Skeletal muscle tissue (tissue), 4 donors: ENCODE data around the gene RGL4. TPM values are rescaled to one million over a fixed set of nuclear protein-coding genes. Genes with fewer than 3 reads are reported as not detected.
"Not testable (repeated sequence)": the region's sequence is repeated elsewhere in the genome, so short reads cannot be mapped to it uniquely, and the experiment has no call there.

ENCODE experiments used
- H3K27ac ChIP-seq: one replicate; pipeline ENCODE4 v1.7.0; 2013; ENCODE audit warnings: mild to moderate bottlenecking, low read depth, low read length, inconsistent platforms
- H3K27me3 ChIP-seq, 3 donors: one replicate each; pipeline ENCODE4 v1.7.0; 2013; ENCODE audit warnings: low read length in 3 of 3; ENCODE audit not compliant: control insufficient read depth in 3 of 3, insufficient read depth in 3 of 3
- H3K36me3 ChIP-seq, 3 donors: one replicate each; pipeline ENCODE4 v1.7.0; 2013; ENCODE audit warnings: low read length in 3 of 3; ENCODE audit not compliant: control insufficient read depth in 3 of 3, insufficient read depth in 3 of 3
- H3K4me1 ChIP-seq, 3 donors: one replicate each; pipeline ENCODE4 v1.7.0; 2013; ENCODE audit warnings: low read length in 3 of 3, mild to moderate bottlenecking in 3 of 3; ENCODE audit not compliant: control insufficient read depth in 3 of 3, insufficient read depth in 3 of 3
- H3K4me3 ChIP-seq, 3 donors: one replicate each; pipeline ENCODE4 v1.7.0; 2013; ENCODE audit warnings: low read length in 3 of 3
- H3K9ac ChIP-seq, 3 donors: one replicate each; pipeline ENCODE4 v1.7.0; 2013; ENCODE audit warnings: low read length in 3 of 3, mild to moderate bottlenecking in 3 of 3, moderate library complexity in 2 of 3, low read depth in 1 of 3
- H3K9me3 ChIP-seq, 3 donors: one replicate each; pipeline ENCODE4 v1.7.0; 2013; ENCODE audit warnings: low read length in 3 of 3; ENCODE audit not compliant: control insufficient read depth in 3 of 3
- total RNA-seq: library from RNA; depleted of rRNA; stranded (reverse); fragments of >200 nt; gene quantifications from one replicate; pipeline ENCODE4 v1.2.3, GENCODE V29; 2014
- donor health status: Osteomylitis.

RGL4 gene, protein sequence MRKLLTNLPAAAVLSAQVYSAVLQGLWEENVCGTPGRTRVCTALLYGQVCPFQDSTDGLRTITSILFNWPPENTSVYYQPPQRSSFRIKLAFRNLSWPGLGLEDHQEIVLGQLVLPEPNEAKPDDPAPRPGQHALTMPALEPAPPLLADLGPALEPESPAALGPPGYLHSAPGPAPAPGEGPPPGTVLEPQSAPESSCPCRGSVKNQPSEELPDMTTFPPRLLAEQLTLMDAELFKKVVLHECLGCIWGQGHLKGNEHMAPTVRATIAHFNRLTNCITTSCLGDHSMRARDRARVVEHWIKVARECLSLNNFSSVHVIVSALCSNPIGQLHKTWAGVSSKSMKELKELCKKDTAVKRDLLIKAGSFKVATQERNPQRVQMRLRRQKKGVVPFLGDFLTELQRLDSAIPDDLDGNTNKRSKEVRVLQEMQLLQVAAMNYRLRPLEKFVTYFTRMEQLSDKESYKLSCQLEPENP
- 0.52 TPM for total RNA-seq

GRCh38 chr22:23690713-23691112 is at the start of gene RGL4:
Gene RGL4 (plus strand): TSS chr22:23691013. CDS start chr22:23692031, 1,018 bp downstream.
- H3K27ac ChIP-seq = no peak within 1 kb of the TSS
- H3K4me3 ChIP-seq = no peak within 1 kb of the TSS
- H3K9me3 ChIP-seq = no peaks in the 10 kb centered on the region
- no peaks in the 10 kb centered on the region for H3K27me3 ChIP-seq
- peaks cover 26 to 35% (median 27%) of the 10 kb centered on the region in 3 donors for H3K36me3 ChIP-seq
- no peak within 1 kb of the TSS for H3K9ac ChIP-seq
- H3K4me1 ChIP-seq = peaks cover 24 to 41% (median 33%) of the 10 kb centered on the region in 3 donors

DNA sequence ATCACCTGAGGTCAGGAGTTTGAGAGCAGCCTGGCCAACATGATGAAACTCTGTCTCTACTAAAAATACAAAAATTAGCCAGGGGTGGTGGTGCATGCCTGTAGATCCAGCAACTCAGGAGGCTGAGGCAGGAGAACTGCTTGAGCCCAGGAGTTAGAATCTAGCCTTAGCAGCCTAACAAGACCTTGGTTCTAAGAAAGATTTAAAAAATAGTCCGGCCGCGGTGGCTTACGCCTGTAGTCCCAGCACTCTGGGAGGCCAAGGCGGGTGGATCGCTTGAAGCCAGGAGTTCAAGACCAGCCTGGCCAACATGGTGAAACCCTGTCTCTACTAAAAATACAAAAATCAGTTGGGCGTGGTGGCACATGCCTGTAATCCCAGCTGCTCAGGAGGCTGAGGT is 44.3 kb upstream of the RGL4 start:
- not testable (repeated sequence) for H3K9ac ChIP-seq, H3K27ac ChIP-seq, H3K4me1 ChIP-seq, H3K36me3 ChIP-seq, H3K4me3 ChIP-seq, H3K27me3 ChIP-seq, H3K9me3 ChIP-seq

- Histone ChIP-seq H3K36me3 (peaks cover 11 to 14% (median 11%) of the 10 kb centered on the region in 3 donors), H3K9me3 (no peaks in the 10 kb centered on the region), H3K4me3 (no peak overlapping the region), H3K27ac (no peak overlapping the region), H3K27me3 (no peaks in the 10 kb centered on the region), H3K9ac (no peak overlapping the region), H3K4me1 (no peaks in the 10 kb centered on the region)
These were observed 41.7 kb upstream of the RGL4 start for GRCh38 chr22:23649071-23649501.

DNA sequence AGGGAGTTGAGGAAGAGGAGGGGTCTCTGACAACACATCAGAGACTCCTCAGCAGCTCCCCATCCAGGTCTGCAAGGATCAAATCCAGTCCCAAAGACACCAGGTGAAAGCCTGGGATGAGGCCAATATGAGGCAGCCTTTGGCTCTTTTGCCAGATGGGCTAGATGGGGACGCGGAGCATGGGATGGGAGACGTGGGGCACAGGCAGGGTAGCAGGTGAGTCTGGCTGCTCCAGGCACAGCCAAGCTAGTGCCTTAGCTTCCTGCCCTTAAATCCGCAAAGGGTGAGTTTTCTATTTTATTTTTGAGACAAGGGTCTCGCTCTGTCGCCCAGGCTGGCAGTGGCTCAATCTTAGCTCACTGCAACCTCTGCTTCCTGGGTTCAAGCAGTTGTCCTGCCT is 39.1 kb upstream of the RGL4 start:
- no peaks in the 10 kb centered on the region for H3K9me3 ChIP-seq
- no peak overlapping the region for H3K27ac ChIP-seq
- no peaks in the 10 kb centered on the region for H3K27me3 ChIP-seq
- no peaks in the 10 kb centered on the region for H3K4me1 ChIP-seq
- no peak overlapping the region for H3K4me3 ChIP-seq
- peaks cover 11 to 14% (median 11%) of the 10 kb centered on the region in 3 donors for H3K36me3 ChIP-seq
- no peak overlapping the region for H3K9ac ChIP-seq

- Histone ChIP-seq H3K4me3 (no peak overlapping the region), H3K9me3 (no peaks in the 10 kb centered on the region), H3K4me1 (no peaks in the 10 kb centered on the region), H3K27me3 (no peaks in the 10 kb centered on the region), H3K9ac (no peak overlapping the region), H3K36me3 (peaks cover 11 to 14% (median 11%) of the 10 kb centered on the region in 3 donors), H3K27ac (no peak overlapping the region)
These were observed 38.5 kb upstream of the RGL4 start for GRCh38 chr22:23652286-23652685.

DNA sequence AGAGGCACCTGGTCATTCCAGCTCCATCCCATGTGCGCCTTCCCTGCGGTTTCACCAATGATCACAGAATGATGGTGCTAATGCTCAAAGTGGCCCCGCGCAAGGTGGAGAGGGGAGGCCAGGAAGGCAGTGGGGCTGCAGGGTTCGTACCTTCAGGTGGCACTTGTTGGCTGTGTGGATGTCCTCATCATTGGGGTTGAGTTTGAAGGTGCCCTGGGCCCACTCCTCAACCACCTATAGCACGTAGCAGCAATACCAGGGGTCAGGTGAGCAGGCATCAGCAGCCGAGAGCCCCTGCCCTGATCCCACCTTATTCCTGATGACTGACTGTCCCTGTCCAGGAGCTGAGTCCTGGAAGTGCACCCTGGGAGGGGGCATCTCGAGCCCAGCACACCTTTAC is 38.1 kb upstream of the RGL4 start:
- no peak overlapping the region for H3K4me3 ChIP-seq
- no peak overlapping the region for H3K9ac ChIP-seq
- no peaks in the 10 kb centered on the region for H3K9me3 ChIP-seq
- peaks cover 11 to 14% (median 11%) of the 10 kb centered on the region in 3 donors for H3K36me3 ChIP-seq
- H3K27ac ChIP-seq = no peak overlapping the region
- no peaks in the 10 kb centered on the region for H3K27me3 ChIP-seq
- H3K4me1 ChIP-seq = no peaks in the 10 kb centered on the region

DNA sequence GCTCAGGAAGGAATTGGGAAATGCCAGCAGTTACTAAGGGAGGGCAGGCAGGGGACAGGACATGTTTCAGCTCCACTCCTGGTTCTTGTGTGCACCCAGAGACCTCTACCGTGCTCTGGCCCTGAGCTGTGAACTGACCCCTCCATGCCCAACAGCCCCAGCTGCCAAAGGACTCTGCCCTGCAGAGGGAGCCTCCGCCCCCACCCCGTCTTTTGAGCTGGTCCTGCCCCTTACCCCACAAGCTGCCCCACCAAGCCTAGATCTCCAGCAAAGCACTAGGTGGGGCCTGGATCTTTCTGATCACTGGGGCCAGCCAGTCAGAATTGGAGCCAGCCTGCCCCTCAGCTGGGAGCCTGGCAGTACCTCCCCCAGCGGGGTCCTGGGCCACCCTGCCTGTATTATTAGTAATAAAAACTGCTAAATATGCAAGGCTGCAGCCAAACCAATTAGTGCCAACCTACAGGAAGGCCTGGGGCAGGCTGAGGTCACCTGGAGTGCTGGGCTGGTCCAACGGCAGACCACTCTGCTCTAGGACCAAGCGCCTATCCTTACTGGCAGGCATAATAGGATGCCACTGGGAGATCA is 34.8 kb upstream of the RGL4 start:
- Histone ChIP-seq H3K36me3 (peaks cover 17 to 23% (median 22%) of the 10 kb centered on the region in 3 donors), H3K9ac (no peak overlapping the region), H3K27ac (no peak overlapping the region), H3K4me3 (no peak overlapping the region), H3K27me3 (no peaks in the 10 kb centered on the region), H3K4me1 (no peaks in the 10 kb centered on the region), H3K9me3 (no peaks in the 10 kb centered on the region)

DNA sequence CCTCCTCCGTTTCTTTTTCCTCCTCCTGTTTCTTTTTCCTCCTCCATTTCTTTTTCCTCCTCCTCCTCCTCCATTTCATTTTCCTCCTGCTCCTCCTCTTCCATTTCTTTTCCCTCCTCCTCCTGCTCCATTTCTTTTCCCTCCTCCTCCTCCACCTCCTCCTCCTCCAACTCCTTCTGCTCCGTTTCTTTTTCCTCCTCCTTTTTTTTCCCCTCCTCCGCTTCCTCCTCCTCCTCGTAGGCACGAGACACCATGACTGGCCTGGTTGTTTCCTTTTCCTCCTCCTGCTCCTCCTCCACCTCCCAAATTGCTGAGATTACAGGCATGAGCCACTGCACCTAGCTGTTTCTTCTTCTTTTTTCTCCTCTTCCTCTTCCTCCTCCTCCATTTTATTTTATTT is 33.1 kb upstream of the RGL4 start:
- no peak overlapping the region for H3K4me3 ChIP-seq
- H3K4me1 ChIP-seq = no peaks in the 10 kb centered on the region
- H3K27ac ChIP-seq = no peak overlapping the region
- H3K9me3 ChIP-seq = no peaks in the 10 kb centered on the region
- no peaks in the 10 kb centered on the region for H3K27me3 ChIP-seq
- no peak overlapping the region for H3K9ac ChIP-seq
- H3K36me3 ChIP-seq = peaks cover 13 to 23% (median 20%) of the 10 kb centered on the region in 3 donors

DNA sequence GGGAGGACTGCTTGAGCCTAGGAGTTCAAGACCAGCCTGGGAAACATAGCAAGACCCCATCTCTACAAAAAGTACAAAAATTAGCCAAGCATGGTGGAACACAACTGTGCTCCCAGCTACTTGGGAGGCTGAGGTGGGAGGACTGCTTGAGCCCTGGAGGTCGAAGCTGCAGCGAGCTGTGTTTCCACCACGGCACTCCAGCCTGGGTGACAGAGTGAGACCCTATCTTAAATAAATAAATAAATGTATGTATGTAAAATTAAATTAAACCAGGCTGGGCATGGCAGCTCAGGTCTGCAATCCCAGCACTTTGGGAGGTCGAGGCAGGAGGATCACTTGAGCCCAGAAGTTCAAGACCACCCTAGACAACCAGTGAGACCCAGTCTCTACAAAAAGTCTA is 30.4 kb upstream of the RGL4 start:
- not testable (repeated sequence) for H3K4me3 ChIP-seq, H3K27ac ChIP-seq, H3K9ac ChIP-seq, H3K4me1 ChIP-seq, H3K27me3 ChIP-seq, H3K9me3 ChIP-seq
- peaks cover 6 to 15% (median 8%) of the 10 kb centered on the region in 3 donors for H3K36me3 ChIP-seq
